Calu3 (cell line): ENCODE measurements around the gene NUDC. TPM values are rescaled to one million over a fixed set of nuclear protein-coding genes. Genes with fewer than 3 reads are reported as not detected.
A peak's percentile ranks its signal among the peaks of the same experiment; 100 is the strongest.

Source experiments
- BruUV-seq: library from RNA; stranded (reverse); fragments of 400-500 nt; replicated peaks from 2 replicates; lab custom pipeline; 2021; lab: Mats Ljungman, UMichigan
- CTCF ChIA-PET: fragments of 300-600 bp; sonication (Branson Sonifier 250); formaldehyde crosslinking; loops from one replicate; lab custom pipeline; 2022; ENCODE audit warnings: antibody characterized with exemption; lab: Charles Lee
- DNase-seq: peaks from one replicate; pipeline ENCODE4 v3.0.0; 2022
- H3K27ac Mint-ChIP-seq: one replicate; pipeline ENCODE4 v1.8.0; 2022; ENCODE audit warnings: mixed read lengths; ENCODE audit not compliant: unreplicated experiment
- H3K27me3 Mint-ChIP-seq: one replicate; pipeline ENCODE4 v1.8.0; 2022; ENCODE audit warnings: mixed read lengths; ENCODE audit not compliant: unreplicated experiment
- H3K36me3 Mint-ChIP-seq: one replicate; pipeline ENCODE4 v1.8.0; 2022; ENCODE audit warnings: mild to moderate bottlenecking, moderate library complexity, mixed read lengths; ENCODE audit not compliant: insufficient read depth, unreplicated experiment
- H3K4me1 Mint-ChIP-seq: one replicate; pipeline ENCODE4 v1.8.0; 2022; ENCODE audit warnings: mild to moderate bottlenecking, low read depth, mixed read lengths; ENCODE audit not compliant: unreplicated experiment
- H3K4me3 Mint-ChIP-seq: one replicate; pipeline ENCODE4 v1.8.0; 2022; ENCODE audit warnings: mild to moderate bottlenecking, low read depth, moderate library complexity, mixed read lengths; ENCODE audit not compliant: unreplicated experiment
- H3K9me3 Mint-ChIP-seq: one replicate; pipeline ENCODE4 v1.8.0; 2022; ENCODE audit warnings: low read depth, mixed read lengths; ENCODE audit not compliant: unreplicated experiment
- intact Hi-C: fragments of 100-400 bp; cut with micrococcal nuclease; formaldehyde crosslinking; loops from one replicate; pipeline ENCODE4 v1.10.0; 2022; ENCODE audit not compliant: unreplicated experiment
- total RNA-seq: library from RNA; stranded (reverse); gene quantifications from 2 replicates; pipeline ENCODE4 v1.2.3, GENCODE V29; 2022
- TF ChIP-seq, protein P1 (sequence below): fragments of 200-600 bp; IDR thresholded peaks from one replicate; pipeline ENCODE4 v1.8.0; 2022; ENCODE audit warnings: antibody characterized with exemption; ENCODE audit not compliant: unreplicated experiment

Gene NUDC
- total RNA-seq, 1 experiment from 2014 or later, result 101 TPM

DNA sequence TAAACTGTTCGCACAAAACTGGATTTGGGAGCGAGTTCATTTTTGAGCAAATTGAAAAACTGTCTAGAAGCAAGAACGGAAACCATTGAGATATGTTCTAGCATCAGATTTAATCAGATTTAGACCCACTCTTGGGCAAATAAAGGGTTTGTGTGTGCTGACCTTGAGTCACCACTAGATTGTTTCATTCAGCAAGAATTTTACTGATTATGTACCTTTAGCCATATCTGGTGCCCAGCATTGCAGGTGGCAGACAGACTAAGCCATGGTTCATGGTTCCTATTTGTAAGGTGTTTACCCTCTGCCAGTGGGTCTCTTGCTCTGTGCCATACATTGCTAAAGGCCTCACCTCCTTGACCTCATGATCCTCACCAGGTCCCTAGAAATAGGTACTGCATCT lies 1.4 kb downstream of the NUDC start:
- no peaks in the 10 kb centered on the region for H3K9me3 Mint-ChIP-seq
- intact Hi-C loops, result no loop called here
- peak overlapping the region; percentile 95 for H3K27ac Mint-ChIP-seq
- H3K27me3 Mint-ChIP-seq, result no peaks in the 10 kb centered on the region
- H3K4me3 Mint-ChIP-seq, result peak overlapping the region; percentile 100
- no peak for DNase-seq
- peaks cover 49% of the 10 kb centered on the region for H3K36me3 Mint-ChIP-seq
- TF ChIP-seq, protein P1, sequence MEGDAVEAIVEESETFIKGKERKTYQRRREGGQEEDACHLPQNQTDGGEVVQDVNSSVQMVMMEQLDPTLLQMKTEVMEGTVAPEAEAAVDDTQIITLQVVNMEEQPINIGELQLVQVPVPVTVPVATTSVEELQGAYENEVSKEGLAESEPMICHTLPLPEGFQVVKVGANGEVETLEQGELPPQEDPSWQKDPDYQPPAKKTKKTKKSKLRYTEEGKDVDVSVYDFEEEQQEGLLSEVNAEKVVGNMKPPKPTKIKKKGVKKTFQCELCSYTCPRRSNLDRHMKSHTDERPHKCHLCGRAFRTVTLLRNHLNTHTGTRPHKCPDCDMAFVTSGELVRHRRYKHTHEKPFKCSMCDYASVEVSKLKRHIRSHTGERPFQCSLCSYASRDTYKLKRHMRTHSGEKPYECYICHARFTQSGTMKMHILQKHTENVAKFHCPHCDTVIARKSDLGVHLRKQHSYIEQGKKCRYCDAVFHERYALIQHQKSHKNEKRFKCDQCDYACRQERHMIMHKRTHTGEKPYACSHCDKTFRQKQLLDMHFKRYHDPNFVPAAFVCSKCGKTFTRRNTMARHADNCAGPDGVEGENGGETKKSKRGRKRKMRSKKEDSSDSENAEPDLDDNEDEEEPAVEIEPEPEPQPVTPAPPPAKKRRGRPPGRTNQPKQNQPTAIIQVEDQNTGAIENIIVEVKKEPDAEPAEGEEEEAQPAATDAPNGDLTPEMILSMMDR, result no peak
- BruUV-seq, result no TSS peak
- CTCF ChIA-PET, result no interaction called here
- peaks cover 8% of the 10 kb centered on the region for H3K4me1 Mint-ChIP-seq

DNA sequence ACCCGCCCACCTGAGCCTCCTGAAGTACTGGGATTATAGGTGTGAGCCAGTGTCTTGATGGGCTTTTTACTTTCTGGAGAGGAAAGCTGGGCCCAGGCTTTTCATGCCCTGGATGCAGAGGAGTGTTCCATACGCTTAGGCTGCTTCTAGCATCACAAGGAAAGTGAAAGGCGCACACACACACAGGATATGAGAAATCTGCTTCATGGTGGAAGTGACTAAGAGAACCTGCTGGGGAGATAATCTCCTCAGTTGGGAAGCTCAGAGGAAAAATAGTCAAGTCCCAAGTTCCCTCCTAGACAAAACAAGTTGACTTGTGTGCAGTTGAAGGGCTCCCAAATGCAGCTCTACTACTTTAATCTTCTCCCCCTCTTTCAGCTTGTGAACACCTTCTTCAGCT lies 2.2 kb downstream of the NUDC start:
- H3K27ac Mint-ChIP-seq, result no peak overlapping the region
- BruUV-seq, result no TSS peak
- H3K4me1 Mint-ChIP-seq, result peaks cover 8% of the 10 kb centered on the region
- peaks cover 49% of the 10 kb centered on the region for H3K36me3 Mint-ChIP-seq
- peak overlapping the region; percentile 100 for H3K4me3 Mint-ChIP-seq
- CTCF ChIA-PET, result no interaction called here
- TF ChIP-seq, protein P1, result no peak
- no peaks in the 10 kb centered on the region for H3K27me3 Mint-ChIP-seq
- intact Hi-C loops, result no loop called here
- H3K9me3 Mint-ChIP-seq, result no peaks in the 10 kb centered on the region
- no peak for DNase-seq

DNA sequence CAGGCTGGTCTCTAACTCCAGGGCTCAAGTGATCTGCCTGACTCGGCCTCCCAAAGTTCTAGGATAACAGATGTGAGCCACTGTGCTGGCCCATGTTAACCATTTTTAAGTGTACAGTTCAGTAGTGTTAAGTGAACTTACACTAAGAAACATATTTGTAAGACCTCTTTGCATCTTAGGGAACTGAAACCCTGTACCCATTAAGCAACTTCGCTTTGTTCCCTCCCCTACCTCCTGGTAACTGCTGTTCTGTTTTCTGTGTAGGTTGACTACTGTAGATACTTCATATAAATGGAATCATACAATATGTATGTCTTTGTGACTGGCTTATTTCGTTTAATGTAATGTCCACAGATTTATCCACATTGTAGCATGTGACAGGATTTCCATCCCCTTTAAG lies 11.0 kb downstream of the NUDC start:
- intact Hi-C loops, result no loop called here
- Mint-ChIP-seq H3K27ac (no peak overlapping the region), H3K9me3 (no peaks in the 10 kb centered on the region), H3K4me3 (no peak overlapping the region), H3K4me1 (no peaks in the 10 kb centered on the region), H3K36me3 (peaks cover 30% of the 10 kb centered on the region), H3K27me3 (no peaks in the 10 kb centered on the region)
- BruUV-seq, result no TSS peak
- no peak for DNase-seq
- CTCF ChIA-PET, result no interaction called here
- TF ChIP-seq, protein P1, result no peak

DNA sequence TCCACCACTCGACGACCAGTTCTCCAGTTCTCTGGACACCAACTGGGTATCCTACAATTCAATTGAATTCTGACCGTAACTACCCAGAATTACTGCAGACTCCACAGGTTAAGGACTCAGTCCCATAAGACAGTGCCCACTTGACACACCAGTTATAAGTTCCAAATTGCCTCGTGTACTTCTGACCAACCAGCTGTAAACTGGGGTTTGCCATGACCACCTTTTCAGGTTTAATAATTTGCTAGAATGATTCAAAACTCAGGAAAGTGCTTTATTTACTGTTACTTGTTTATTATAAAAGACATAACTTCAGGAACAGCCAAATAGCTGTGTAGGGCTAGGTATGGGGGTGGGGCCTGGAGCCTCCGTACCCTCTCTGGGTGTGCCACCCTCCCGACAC lies 15.3 kb downstream of the NUDC start:
- H3K36me3 Mint-ChIP-seq, result peaks cover 41% of the 10 kb centered on the region
- no peak overlapping the region for H3K27ac Mint-ChIP-seq
- no peaks in the 10 kb centered on the region for H3K27me3 Mint-ChIP-seq
- intact Hi-C loops, result no loop called here
- BruUV-seq, result no TSS peak
- H3K4me3 Mint-ChIP-seq, result no peak overlapping the region
- TF ChIP-seq, protein P1, result no peak
- no peak for DNase-seq
- no peaks in the 10 kb centered on the region for H3K4me1 Mint-ChIP-seq
- CTCF ChIA-PET, result no interaction called here
- H3K9me3 Mint-ChIP-seq, result no peaks in the 10 kb centered on the region
